Activated CD8-positive, alpha-beta T cell treated with anti-CD3 and anti-CD28 coated beads for 36 hours (primary cell): ENCODE measurements around the gene RESF1. TPM values are rescaled to one million over a fixed set of nuclear protein-coding genes. Genes with fewer than 3 reads are reported as not detected.

Experiments used
- ATAC-seq: fragments of 200-7000 bp; cut with Tn5 transposase; one replicate; pipeline ENCODE4 v1.10.0; 2021; ENCODE audit warnings: mild to moderate bottlenecking, moderate library complexity
- CTCF ChIA-PET: fragments of 350-600 bp; sonication (Branson Sonifier 250); formaldehyde crosslinking; loops from one replicate; lab custom pipeline; 2021; ENCODE audit warnings: antibody characterized with exemption; lab: Charles Lee
- POLR2A ChIA-PET: fragments of 350-600 bp; sonication (Branson Sonifier 250); formaldehyde crosslinking; loops from one replicate; lab custom pipeline; 2021; ENCODE audit warnings: antibody characterized with exemption; lab: Charles Lee
- DNase-seq: peaks from one replicate; pipeline ENCODE4 v3.0.0-alpha.2; 2020
- H3K27ac Mint-ChIP-seq: one replicate; pipeline ENCODE4 v1.8.0; 2021; ENCODE audit warnings: mild to moderate bottlenecking, mixed read lengths
- H3K27me3 Mint-ChIP-seq: one replicate; pipeline ENCODE4 v1.8.0; 2021; ENCODE audit warnings: mixed read lengths
- H3K36me3 Mint-ChIP-seq: one replicate; pipeline ENCODE4 v1.8.0; 2021; ENCODE audit warnings: low read depth, mixed read lengths
- H3K4me1 Mint-ChIP-seq: one replicate; pipeline ENCODE4 v1.8.0; 2021; ENCODE audit warnings: low read depth, mixed read lengths
- H3K4me3 Mint-ChIP-seq: one replicate; pipeline ENCODE4 v1.8.0; 2021; ENCODE audit warnings: mild to moderate bottlenecking, moderate library complexity, mixed read lengths
- H3K9me3 Mint-ChIP-seq: one replicate; pipeline ENCODE4 v1.8.0; 2021; ENCODE audit warnings: mixed read lengths
- CTCF ChIP-seq: fragments of 200-600 bp; IDR thresholded peaks from one replicate; pipeline ENCODE4 v1.8.0; 2022; ENCODE audit warnings: antibody characterized with exemption, mild to moderate bottlenecking
- intact Hi-C: fragments of 100-400 bp; cut with micrococcal nuclease; formaldehyde crosslinking; loops from one replicate; pipeline ENCODE4 v1.10.0; 2022
- total RNA-seq, 2 experiments: library from RNA; stranded (reverse); gene quantifications; one replicate each; pipeline ENCODE4 v1.2.3, GENCODE V29; 2021

RESF1 gene
- total RNA-seq, 2 experiments from 2014 or later = 70.8 to 83.3 TPM

- H3K27ac Mint-ChIP-seq = peak overlapping the region; percentile 10
- POLR2A ChIA-PET = interaction anchor here (0.6 kb wide), 1 partner anchor 289 kb away, joined by 3 read pairs; no protein-coding TSS in a partner anchor
- H3K4me1 Mint-ChIP-seq = peaks cover 54% of the 10 kb centered on the region
- no peak for ATAC-seq
- no peak overlapping the region for H3K4me3 Mint-ChIP-seq
- TF ChIP-seq CTCF = no peak
- H3K9me3 Mint-ChIP-seq = peaks cover 34% of the 10 kb centered on the region
- CTCF ChIA-PET = no interaction called here
- H3K27me3 Mint-ChIP-seq = no peaks in the 10 kb centered on the region
- DNase-seq = no peak
- H3K36me3 Mint-ChIP-seq = peaks cover 41% of the 10 kb centered on the region
- intact Hi-C loops = no loop called here
These were observed 7.3 kb upstream of the RESF1 start for GRCh38 chr12:31951939-31952338.

- no peak overlapping the region for H3K27ac Mint-ChIP-seq
- DNase-seq = no peak
- no peaks in the 10 kb centered on the region for H3K27me3 Mint-ChIP-seq
- peaks cover 41% of the 10 kb centered on the region for H3K36me3 Mint-ChIP-seq
- H3K9me3 Mint-ChIP-seq = peaks cover 34% of the 10 kb centered on the region
- ChIA-PET POLR2A (no interaction called here), CTCF (no interaction called here)
- peaks cover 58% of the 10 kb centered on the region for H3K4me1 Mint-ChIP-seq
- H3K4me3 Mint-ChIP-seq = no peak overlapping the region
- intact Hi-C loops = no loop called here
- no peak for TF ChIP-seq CTCF
- ATAC-seq = no peak
These were observed 6.8 kb upstream of the RESF1 start for GRCh38 chr12:31952418-31952817.

GRCh38 chr12:31954925-31955858 lies 4.0 kb upstream of the RESF1 start:
- DNase-seq = no peak
- no peak for ATAC-seq
- intact Hi-C loops = no loop called here
- Mint-ChIP-seq H3K4me1 (peaks cover 55% of the 10 kb centered on the region), H3K27me3 (no peaks in the 10 kb centered on the region), H3K36me3 (peaks cover 35% of the 10 kb centered on the region), H3K4me3 (no peak overlapping the region), H3K9me3 (peaks cover 27% of the 10 kb centered on the region), H3K27ac (peak overlapping the region; percentile 43)
- no peak for TF ChIP-seq CTCF
- POLR2A ChIA-PET = interaction anchor here (1.0 kb wide), 1 partner anchor 60 kb away, joined by 3 read pairs; no protein-coding TSS in a partner anchor
- CTCF ChIA-PET = interaction anchor here (0.7 kb wide), 1 partner anchor 18 kb away, joined by 3 read pairs; no protein-coding TSS in a partner anchor

- no peak for ATAC-seq
- DNase-seq = no peak
- Mint-ChIP-seq H3K4me3 (peak overlapping the region; percentile 88), H3K4me1 (peaks cover 54% of the 10 kb centered on the region), H3K9me3 (peaks cover 19% of the 10 kb centered on the region), H3K36me3 (peaks cover 53% of the 10 kb centered on the region), H3K27me3 (no peaks in the 10 kb centered on the region), H3K27ac (peak overlapping the region; percentile 98)
- ChIA-PET POLR2A (interaction anchor here (0.7 to 2.3 kb wide), 13 partner anchors 8 to 272 kb away, joined by 3 to 10 read pairs (median 3); no protein-coding TSS in a partner anchor), CTCF (interaction anchor here (0.6 to 3.8 kb wide), 5 partner anchors 10 to 335 kb away, joined by 3 to 17 read pairs (median 5); no protein-coding TSS in a partner anchor)
- intact Hi-C loops = no loop called here
- TF ChIP-seq CTCF = no peak
These were observed 550 bp upstream of the RESF1 start for GRCh38 chr12:31958569-31959160.
